Breast epithelium (tissue), 4 donors: ENCODE results near the gene RERE. TPM values are rescaled to one million over a fixed set of nuclear protein-coding genes. Genes with fewer than 3 reads are reported as not detected.

Source experiments
- DNase-seq, 2 donors: peaks; one replicate each; pipeline ENCODE4 v3.0.0-alpha.2; 2019; ENCODE audit warnings: low spot score in 2 of 2
- H3K27ac ChIP-seq, 2 donors: fragments of 200-600 bp; sonication (generic) in 1 of 2; one replicate each; pipeline ENCODE4 v1.5.1; 2016 to 2019; ENCODE audit warnings: mild to moderate bottlenecking in 1 of 2
- H3K27me3 ChIP-seq, 2 donors: fragments of 200-600 bp; sonication (generic) in 1 of 2; one replicate each; pipeline versions ENCODE4 v1.5.1 to v1.6.0; 2017 to 2019; ENCODE audit warnings: control low read depth in 1 of 2, mild to moderate bottlenecking in 1 of 2
- H3K36me3 ChIP-seq: fragments of 200-600 bp; one replicate; pipeline ENCODE4 v1.5.1; 2019
- H3K4me1 ChIP-seq, 2 donors: fragments of 200-600 bp; sonication (generic); one replicate each; pipeline ENCODE4 v1.5.1; 2016 to 2019; ENCODE audit warnings: control low read depth in 1 of 2
- H3K4me3 ChIP-seq, 3 donors: fragments of 200-600 bp; sonication (generic); 1 replicate in 2 of 3; 2 replicates in 1 of 3; pipeline ENCODE4 v1.5.1; 2016 to 2019; ENCODE audit warnings: mild to moderate bottlenecking in 3 of 3, moderate library complexity in 2 of 3
- H3K9me3 ChIP-seq, 2 donors: fragments of 200-600 bp; sonication (generic) in 1 of 2; one replicate each; pipeline ENCODE4 v1.5.1; 2016 to 2019; ENCODE audit warnings: control low read depth in 1 of 2
- POLR2A ChIP-seq: fragments of 450-650 bp; IDR thresholded peaks from one replicate; pipeline ENCODE4 v1.6.1; 2016; ENCODE audit warnings: antibody characterized with exemption, mild to moderate bottlenecking, moderate library complexity
- POLR2AphosphoS5 ChIP-seq, 3 donors: sonication (generic); formaldehyde crosslinking; IDR thresholded peaks; one replicate each; pipeline ENCODE4 v1.6.1; 2017; ENCODE audit warnings: antibody characterized with exemption in 3 of 3
- intact Hi-C: fragments of 100-400 bp; cut with DNase I; formaldehyde crosslinking; loops from one replicate; pipeline ENCODE4 v1.15.1; 2023; ENCODE audit warnings: low total_unique reads
- total RNA-seq, 3 donors: library from RNA; depleted of rRNA; stranded (reverse); fragments of >200 nt; gene quantifications; one replicate each; pipeline ENCODE4 v1.1.0, GENCODE V29; 2016
- TF ChIP-seq, protein P1 (sequence below), 3 donors: fragments of 450-650 bp; IDR thresholded peaks; one replicate each; pipeline ENCODE4 v1.5.1; 2016 to 2017; ENCODE audit warnings: antibody characterized with exemption in 3 of 3, mild to moderate bottlenecking in 3 of 3, moderate library complexity in 3 of 3

RERE gene
- total RNA-seq, 3 donors from 2014 or later = 65.8 to 166 (median 123) TPM

DNA sequence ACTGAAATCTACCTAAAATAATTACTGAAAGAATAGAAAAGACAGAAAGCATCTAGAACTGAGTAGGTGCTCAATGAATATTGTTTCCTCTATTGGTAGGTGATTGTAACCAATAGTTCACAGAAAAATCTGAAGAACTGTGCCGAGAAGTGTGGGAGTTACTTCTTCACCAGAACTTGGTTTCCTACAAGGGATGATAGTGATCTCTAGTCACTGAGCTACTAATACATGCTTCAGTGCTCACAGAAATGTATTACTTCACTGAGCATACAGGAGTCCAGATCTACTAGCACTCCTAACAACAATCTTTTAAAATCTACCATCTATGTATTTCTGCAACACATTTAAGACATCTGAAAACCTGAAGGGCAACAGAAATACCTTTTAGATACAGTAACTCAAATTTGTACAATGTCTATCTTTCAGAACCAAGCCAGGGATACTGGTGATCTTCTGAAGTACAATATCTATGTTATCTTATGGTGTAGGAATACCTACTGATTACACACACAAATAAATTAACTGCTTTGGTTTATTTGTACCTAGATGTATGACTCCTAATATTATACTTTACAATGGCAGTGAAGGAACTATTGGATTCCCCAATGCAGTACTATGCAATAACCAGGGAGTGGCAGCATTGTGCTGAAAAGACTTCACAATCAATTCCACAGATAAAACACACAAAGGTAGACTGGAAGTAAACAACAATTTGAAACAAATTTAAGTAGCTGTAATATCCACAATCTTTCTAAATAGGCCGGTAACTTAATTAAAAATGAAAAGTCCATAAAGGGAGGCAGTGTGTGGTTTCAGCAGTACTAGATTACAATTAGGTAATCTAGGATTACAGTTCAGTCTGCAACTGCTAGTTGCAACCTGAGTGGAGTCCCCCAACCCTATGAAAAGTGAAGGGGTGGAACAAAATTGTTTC is 256.6 kb downstream of the RERE start:
- Histone ChIP-seq H3K4me3 (no peak overlapping the region), H3K27ac (peak overlapping the region in 1 of 2 donors; percentile 2)
- no peak for DNase-seq

DNA sequence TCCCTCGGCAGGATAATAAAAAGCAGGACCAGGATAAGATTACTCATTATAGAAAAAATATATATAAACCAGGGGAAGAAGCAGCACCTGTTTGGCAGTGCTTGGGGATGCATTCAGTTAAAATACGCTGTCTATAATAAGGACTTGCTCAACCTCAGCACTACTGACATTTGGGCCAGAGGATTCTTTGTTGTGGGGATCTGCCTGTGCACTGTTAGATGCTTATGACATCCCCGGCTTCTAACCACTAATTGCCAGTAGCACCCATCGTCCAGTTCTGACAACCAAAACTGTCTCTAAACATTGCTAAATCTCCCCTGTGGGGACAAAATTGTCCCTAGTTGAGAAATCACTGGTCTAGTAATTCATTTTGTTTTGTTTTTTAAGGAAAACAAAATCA is 257.4 kb downstream of the RERE start:
- Histone ChIP-seq H3K9me3 (no peaks in the 10 kb centered on the region), H3K27me3 (no peaks in the 10 kb centered on the region), H3K4me1 (no peaks in the 10 kb centered on the region), H3K4me3 (no peak overlapping the region), H3K27ac (peak overlapping the region in 1 of 2 donors; percentile 2), H3K36me3 (no peaks in the 10 kb centered on the region)
- no peak for DNase-seq
- intact Hi-C loops = no loop called here
- TF ChIP-seq, protein P1, sequence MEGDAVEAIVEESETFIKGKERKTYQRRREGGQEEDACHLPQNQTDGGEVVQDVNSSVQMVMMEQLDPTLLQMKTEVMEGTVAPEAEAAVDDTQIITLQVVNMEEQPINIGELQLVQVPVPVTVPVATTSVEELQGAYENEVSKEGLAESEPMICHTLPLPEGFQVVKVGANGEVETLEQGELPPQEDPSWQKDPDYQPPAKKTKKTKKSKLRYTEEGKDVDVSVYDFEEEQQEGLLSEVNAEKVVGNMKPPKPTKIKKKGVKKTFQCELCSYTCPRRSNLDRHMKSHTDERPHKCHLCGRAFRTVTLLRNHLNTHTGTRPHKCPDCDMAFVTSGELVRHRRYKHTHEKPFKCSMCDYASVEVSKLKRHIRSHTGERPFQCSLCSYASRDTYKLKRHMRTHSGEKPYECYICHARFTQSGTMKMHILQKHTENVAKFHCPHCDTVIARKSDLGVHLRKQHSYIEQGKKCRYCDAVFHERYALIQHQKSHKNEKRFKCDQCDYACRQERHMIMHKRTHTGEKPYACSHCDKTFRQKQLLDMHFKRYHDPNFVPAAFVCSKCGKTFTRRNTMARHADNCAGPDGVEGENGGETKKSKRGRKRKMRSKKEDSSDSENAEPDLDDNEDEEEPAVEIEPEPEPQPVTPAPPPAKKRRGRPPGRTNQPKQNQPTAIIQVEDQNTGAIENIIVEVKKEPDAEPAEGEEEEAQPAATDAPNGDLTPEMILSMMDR (IDR thresholded peaks at IDR 0.05) = no peak
- no peak for TF ChIP-seq POLR2A

More for the DNA sequence above, 256.6 kb downstream of the RERE start:
- Histone ChIP-seq H3K4me1 (no peaks in the 10 kb centered on the region), H3K36me3 (no peaks in the 10 kb centered on the region), H3K27me3 (no peaks in the 10 kb centered on the region), H3K9me3 (no peaks in the 10 kb centered on the region)
- intact Hi-C loops = no loop called here
- TF ChIP-seq, protein P1 (IDR thresholded peaks at IDR 0.05) = peak; percentile 89 to 94 (median 90)
- TF ChIP-seq POLR2AphosphoS5 (IDR thresholded peaks at IDR 0.05) = no peak
- TF ChIP-seq POLR2A = no peak

DNA sequence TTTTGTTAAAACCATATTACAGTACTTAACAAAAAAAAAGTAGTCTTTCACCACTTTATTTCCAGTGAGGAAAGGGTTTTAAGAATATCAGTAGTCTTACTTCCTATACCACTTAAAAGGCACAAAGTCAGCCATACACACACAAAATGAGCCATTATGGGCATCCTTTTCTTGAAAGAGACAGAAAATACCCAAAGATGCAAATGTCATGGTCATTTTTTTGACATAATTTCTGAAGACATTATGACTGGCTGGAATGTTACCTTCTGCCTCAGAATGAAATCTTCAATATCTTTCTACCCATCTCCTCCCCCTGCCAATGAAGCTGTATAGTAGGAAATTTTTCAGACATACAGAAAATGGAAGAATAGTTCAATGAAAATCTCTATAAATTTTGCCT is 261.9 kb downstream of the RERE start:
- no peak for DNase-seq
- Histone ChIP-seq H3K4me3 (no peak overlapping the region), H3K4me1 (no peaks in the 10 kb centered on the region), H3K36me3 (no peaks in the 10 kb centered on the region), H3K27me3 (no peaks in the 10 kb centered on the region), H3K27ac (no peak overlapping the region), H3K9me3 (no peaks in the 10 kb centered on the region)
- intact Hi-C loops = no loop called here
- TF ChIP-seq POLR2AphosphoS5 (IDR thresholded peaks at IDR 0.05) (no peak), POLR2A (no peak)
- TF ChIP-seq, protein P1 (IDR thresholded peaks at IDR 0.05) = no peak

DNA sequence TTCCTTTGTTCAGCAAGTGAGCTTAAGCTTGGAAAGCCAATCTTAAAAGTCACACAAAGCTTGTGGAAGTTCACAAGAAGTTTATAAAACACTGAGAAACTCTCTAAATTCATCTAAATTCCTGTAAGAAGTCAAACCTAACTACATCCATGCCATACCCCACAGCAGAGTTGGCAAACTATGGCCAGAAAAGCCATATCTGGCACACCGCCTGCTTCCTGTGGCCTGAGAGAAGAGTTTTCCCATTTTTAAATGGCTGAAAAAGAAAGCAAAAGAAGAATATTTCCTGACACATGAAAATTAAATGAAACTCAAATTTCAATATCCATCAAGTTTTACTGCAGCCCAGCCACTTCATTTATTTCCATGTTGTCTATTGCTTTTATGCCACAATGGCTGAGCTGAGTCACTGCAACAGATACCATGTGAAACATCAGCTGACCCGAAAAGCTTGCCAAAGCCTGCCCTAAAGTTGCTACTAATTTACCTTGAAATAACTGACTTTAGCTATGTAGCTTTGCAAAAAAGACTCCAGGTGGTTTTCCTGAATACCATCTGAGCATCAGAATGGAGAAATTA is 262.4 kb downstream of the RERE start:
- DNase-seq = no peak
- intact Hi-C loops = no loop called here
- Histone ChIP-seq H3K27me3 (no peaks in the 10 kb centered on the region), H3K27ac (peak overlapping the region in 1 of 2 donors; percentile 4), H3K36me3 (no peaks in the 10 kb centered on the region), H3K4me3 (no peak overlapping the region), H3K4me1 (no peaks in the 10 kb centered on the region), H3K9me3 (no peaks in the 10 kb centered on the region)
- TF ChIP-seq POLR2AphosphoS5 (IDR thresholded peaks at IDR 0.05) (no peak), POLR2A (no peak)
- TF ChIP-seq, protein P1 (IDR thresholded peaks at IDR 0.05) = no peak

DNA sequence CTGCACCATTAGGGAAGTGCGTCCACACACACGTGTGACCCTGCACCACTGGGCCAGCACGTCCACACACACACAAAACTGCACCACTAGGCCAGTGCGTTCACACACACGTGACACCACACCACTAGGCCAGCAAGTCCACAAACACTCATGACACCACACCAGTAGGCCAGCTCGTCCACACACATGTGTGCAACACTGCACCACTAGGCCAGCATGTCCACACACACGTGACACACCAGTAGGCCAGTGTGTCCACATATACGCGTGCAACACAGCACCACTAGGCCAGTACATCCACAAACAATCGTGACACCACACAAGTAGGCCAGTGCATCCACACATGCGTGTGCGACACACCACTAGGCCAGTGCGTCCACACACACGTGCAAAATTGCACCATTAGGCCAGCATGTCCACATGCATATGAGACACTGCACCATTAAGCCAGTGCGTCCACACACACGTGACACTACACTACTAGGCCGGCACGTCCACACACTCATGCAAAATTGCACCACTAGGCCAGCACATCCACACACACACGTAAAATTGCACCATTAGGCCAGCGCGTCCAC is 264.5 kb downstream of the RERE start:
- H3K4me3 ChIP-seq = no peak overlapping the region
- no peaks in the 10 kb centered on the region for H3K36me3 ChIP-seq
- no peaks in the 10 kb centered on the region for H3K27me3 ChIP-seq
- H3K27ac ChIP-seq = no peak overlapping the region
- H3K9me3 ChIP-seq = no peaks in the 10 kb centered on the region
- intact Hi-C loops = no loop called here
- H3K4me1 ChIP-seq = no peaks in the 10 kb centered on the region
- no peak for DNase-seq
- TF ChIP-seq POLR2AphosphoS5 (IDR thresholded peaks at IDR 0.05) (no peak), POLR2A (no peak)
- TF ChIP-seq, protein P1 (IDR thresholded peaks at IDR 0.05) = no peak
